Left colon (tissue), 2 donors: ENCODE results near the gene LYSMD1. TPM values are rescaled to one million over a fixed set of nuclear protein-coding genes. Genes with fewer than 3 reads are reported as not detected.

Experiments
- total RNA-seq, 2 donors: library from RNA; stranded (reverse); fragmentation: NEBNext Ultra II Directional; extraction: Animal tissue kit (Norgen Biotek cat#: 25700); gene quantifications; one replicate each; pipeline ENCODE4 v1.2.1, GENCODE V29; 2021
- donor health status: DM: no; HTN: no; CAD: no.
- donor health status: DM: yes; HTN: yes; CAD: no.

LYSMD1 gene
- total RNA-seq, 2 donors from 2014 or later = 6.8 to 9.2 TPM

Other genes with a start within 250 kb of the LYSMD1 start
- gene SETDB1, start 239.5 kb downstream of the LYSMD1 start, total RNA-seq = 10 to 100 TPM; 35.7 to 38.9 TPM
- gene CERS2, start 191.1 kb downstream of the LYSMD1 start, total RNA-seq = 100 to 1,000 TPM; 179 to 205 TPM
- not detected for gene ANXA9, start 183.6 kb downstream of the LYSMD1 start, total RNA-seq
- gene MINDY1, start 159.0 kb downstream of the LYSMD1 start, total RNA-seq = 10 to 100 TPM; 43.5 to 50.4 TPM
- gene PRUNE1, start 157.5 kb downstream of the LYSMD1 start, total RNA-seq = 10 to 100 TPM; 18.9 to 19.0 TPM
- under 1 TPM; 0.61 to 0.75 TPM for gene BNIPL, start 129.3 kb downstream of the LYSMD1 start, total RNA-seq
- gene C1orf56, start 118.2 kb downstream of the LYSMD1 start, total RNA-seq = 1 to 10 TPM; 3.0 to 4.1 TPM
- gene CDC42SE1, start 106.3 kb downstream of the LYSMD1 start, total RNA-seq = 10 to 100 TPM; 65.5 to 74.4 TPM
- under 1 TPM; 0.21 to 0.81 TPM for gene MLLT11, start 105.5 kb downstream of the LYSMD1 start, total RNA-seq
- gene GABPB2, start 95.1 kb downstream of the LYSMD1 start, total RNA-seq = 10 to 100 TPM; 14.7 to 15.8 TPM
- 1 to 10 TPM; 2.7 to 2.8 TPM for gene SEMA6C, start 19.3 kb downstream of the LYSMD1 start, total RNA-seq
- 1 to 10 TPM in 1 of 2 donors, under 1 TPM in 1; 0.40 to 2.8 TPM for gene TNFAIP8L2, start 9.3 kb downstream of the LYSMD1 start, total RNA-seq
- 10 to 100 TPM; 22.6 to 26.2 TPM for gene SCNM1, start 242 bp upstream of the LYSMD1 start, total RNA-seq
- gene TMOD4, start 10.1 kb upstream of the LYSMD1 start, total RNA-seq = 1 to 10 TPM; 1.2 to 1.6 TPM
- gene VPS72, start 24.3 kb upstream of the LYSMD1 start, total RNA-seq = 10 to 100 TPM; 34.4 TPM
- 10 to 100 TPM; 36.2 to 49.3 TPM for gene PIP5K1A, start 32.6 kb upstream of the LYSMD1 start, total RNA-seq
- 100 to 1,000 TPM; 103 to 105 TPM for gene PSMD4, start 88.8 kb upstream of the LYSMD1 start, total RNA-seq
- gene ZNF687, start 116.4 kb upstream of the LYSMD1 start, total RNA-seq = 10 to 100 TPM; 22.0 to 27.7 TPM
- gene PI4KB, start 161.5 kb upstream of the LYSMD1 start, total RNA-seq = 10 to 100 TPM; 56.7 to 58.3 TPM
- gene RFX5, start 181.3 kb upstream of the LYSMD1 start, total RNA-seq = 10 to 100 TPM; 20.7 to 20.9 TPM
- gene SELENBP1, start 206.8 kb upstream of the LYSMD1 start, total RNA-seq = 1,000 to 10,000 TPM; 1,259 to 2,164 TPM
- 100 to 1,000 TPM; 155 to 175 TPM for gene PSMB4, start 233.7 kb upstream of the LYSMD1 start, total RNA-seq